ENCODE results near the gene ADRA2C.

DNA sequence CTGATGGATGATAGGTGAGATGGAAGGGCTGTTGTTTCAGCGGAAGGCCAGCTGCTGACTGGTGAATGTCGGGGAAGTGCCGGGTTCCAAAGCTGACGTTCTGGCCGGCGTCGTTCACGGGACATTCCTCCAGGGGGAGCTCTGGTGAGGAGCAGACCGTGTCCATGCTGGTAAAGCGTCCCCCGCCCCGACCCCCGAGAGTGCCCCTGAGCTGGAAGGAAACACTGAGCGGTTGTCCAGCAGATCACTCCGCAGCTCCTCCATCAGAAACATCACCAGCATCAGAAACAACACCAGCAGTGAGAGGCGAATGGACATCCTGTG lies 18.6 kb upstream of the ADRA2C start:
- TF ChIP-seq, protein P1, sequence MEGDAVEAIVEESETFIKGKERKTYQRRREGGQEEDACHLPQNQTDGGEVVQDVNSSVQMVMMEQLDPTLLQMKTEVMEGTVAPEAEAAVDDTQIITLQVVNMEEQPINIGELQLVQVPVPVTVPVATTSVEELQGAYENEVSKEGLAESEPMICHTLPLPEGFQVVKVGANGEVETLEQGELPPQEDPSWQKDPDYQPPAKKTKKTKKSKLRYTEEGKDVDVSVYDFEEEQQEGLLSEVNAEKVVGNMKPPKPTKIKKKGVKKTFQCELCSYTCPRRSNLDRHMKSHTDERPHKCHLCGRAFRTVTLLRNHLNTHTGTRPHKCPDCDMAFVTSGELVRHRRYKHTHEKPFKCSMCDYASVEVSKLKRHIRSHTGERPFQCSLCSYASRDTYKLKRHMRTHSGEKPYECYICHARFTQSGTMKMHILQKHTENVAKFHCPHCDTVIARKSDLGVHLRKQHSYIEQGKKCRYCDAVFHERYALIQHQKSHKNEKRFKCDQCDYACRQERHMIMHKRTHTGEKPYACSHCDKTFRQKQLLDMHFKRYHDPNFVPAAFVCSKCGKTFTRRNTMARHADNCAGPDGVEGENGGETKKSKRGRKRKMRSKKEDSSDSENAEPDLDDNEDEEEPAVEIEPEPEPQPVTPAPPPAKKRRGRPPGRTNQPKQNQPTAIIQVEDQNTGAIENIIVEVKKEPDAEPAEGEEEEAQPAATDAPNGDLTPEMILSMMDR (IDR thresholded peaks at IDR 0.05): peak in 3 of 4 donors; percentile 35 to 37 (median 35)
- no peak for TF ChIP-seq POLR2A (IDR thresholded peaks at IDR 0.05)

Measured in right lobe of liver (tissue), 4 donors.